Right lobe of liver (tissue), 6 donors: ENCODE results near the gene MMP8. TPM values are rescaled to one million over a fixed set of nuclear protein-coding genes. Genes with fewer than 3 reads are reported as not detected.

Experiments used
- ATAC-seq, 4 donors: fragments of 200-7000 bp; cut with Tn5 transposase; one replicate each; pipeline ENCODE4 v1.9.1; 2020; ENCODE audit warnings: mild to moderate bottlenecking in 4 of 4, moderate library complexity in 4 of 4
- DNase-seq, 3 donors: peaks; one replicate each; pipeline ENCODE4 v3.0.0-alpha.2; 2020
- H3K27ac ChIP-seq, 3 donors: fragments of 200-600 bp; one replicate each; pipeline ENCODE4 v1.8.0; 2022
- H3K27me3 ChIP-seq, 2 donors: fragments of 200-600 bp; one replicate each; pipeline ENCODE4 v1.8.0; 2022
- H3K36me3 ChIP-seq, 4 donors: fragments of 200-600 bp; sonication (generic) in 1 of 4; one replicate each; pipeline versions ENCODE4 v1.5.1 to v1.8.0; 2017 to 2022; ENCODE audit warnings: control low read depth in 1 of 4
- H3K4me1 ChIP-seq, 4 donors: fragments of 200-600 bp; sonication (generic) in 1 of 4; one replicate each; pipeline versions ENCODE4 v1.5.1 to v1.8.0; 2017 to 2022; ENCODE audit warnings: control low read depth in 1 of 4
- H3K4me3 ChIP-seq, 3 donors: fragments of 200-600 bp; one replicate each; pipeline ENCODE4 v1.8.0; 2022
- H3K9me3 ChIP-seq, 4 donors: fragments of 200-600 bp; sonication (generic) in 1 of 4; one replicate each; pipeline versions ENCODE4 v1.5.1 to v1.8.0; 2017 to 2022; ENCODE audit warnings: control low read depth in 1 of 4
- POLR2A ChIP-seq: fragments of 450-650 bp; IDR thresholded peaks from one replicate; pipeline ENCODE4 v1.6.1; 2017; ENCODE audit warnings: antibody characterized with exemption, mild to moderate bottlenecking
- WGBS: methylation state at CpG from one replicate; pipeline ENCODE4 v1.1.6; 2018; ENCODE audit warnings: low coverage, low lambda C conversion rate; ENCODE audit not compliant: insufficient coverage; ENCODE audit errors: missing lambda C conversion rate; 5-methylcytosine and 5-hydroxymethylcytosine counted together
- intact Hi-C, 2 donors: fragments of 100-400 bp; cut with DNase I; formaldehyde crosslinking; loops; one replicate each; pipeline versions ENCODE4 v1.11.2 to v1.14.1; 2022
- total RNA-seq, 6 experiments: library from RNA; depleted of rRNA in 2 of 6; stranded (reverse); fragments of >200 nt in 2 of 6; fragmentation: NEBNext Ultra II Directional in 3 of 6; extraction: Animal tissue kit (Norgen Biotek cat#: 25700) in 3 of 6; gene quantifications; one replicate each; pipeline versions ENCODE4 v1.1.0 to v1.2.4, GENCODE V29; 2016 to 2023
- TF ChIP-seq, protein P1 (sequence below), 4 donors: fragments of 200-600 bp in 3 of 4; fragments of 450-650 bp in 1 of 4; IDR thresholded peaks; one replicate each; pipeline versions ENCODE4 v1.5.1 to v1.8.0; 2016 to 2022; ENCODE audit warnings: antibody characterized with exemption in 4 of 4, mild to moderate bottlenecking in 2 of 4
- donor health status: DM: no; HTN: yes; CAD: no.
- donor health status: DM: no; HTN: no; CAD: no.
- donor health status: DM: no; HTN: no; CAD: no.
- donor health status: DM: no; HTN: yes; CAD: no.
- donor health status: DM: no; HTN: yes; CAD: no.

Gene MMP8
- total RNA-seq, 6 experiments from 2014 or later, result 0.14 to 1.2 (median 0.74) TPM; not detected in 1

DNA sequence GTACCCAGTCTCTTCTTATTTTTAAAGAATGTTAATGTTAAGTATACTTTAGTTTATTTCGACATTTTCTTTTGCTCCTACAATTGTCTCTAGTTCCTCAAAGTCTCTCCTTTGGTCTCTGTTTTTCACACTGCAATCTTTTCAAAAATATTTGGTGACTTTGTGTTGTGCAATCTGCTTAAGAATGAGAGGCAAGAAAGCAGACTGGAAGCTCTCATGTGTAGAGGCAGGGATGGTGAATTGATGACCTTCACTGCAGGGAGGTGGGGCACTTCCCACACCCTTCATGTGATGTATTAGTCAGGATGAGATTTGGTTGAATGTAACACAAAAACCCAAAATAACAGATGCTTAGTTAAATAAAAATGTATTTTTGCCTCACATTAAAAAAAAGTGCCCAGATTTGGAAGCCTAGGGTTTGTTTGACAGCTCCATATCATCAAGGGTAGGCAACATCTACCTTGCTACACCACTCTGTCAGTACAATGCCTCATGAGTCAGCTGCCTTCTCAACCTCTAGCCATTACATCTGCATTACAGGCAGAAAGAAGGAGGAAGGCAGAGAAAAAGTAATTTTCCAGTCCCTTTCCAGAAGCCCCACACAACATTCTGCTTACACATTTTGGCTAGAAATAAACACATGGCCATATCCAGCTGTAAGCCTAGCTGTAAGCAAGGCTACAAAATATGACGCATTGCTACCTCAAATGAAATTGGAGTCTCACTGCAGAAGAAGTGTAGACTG is 15.4 kb downstream of the MMP8 start:
- intact Hi-C loops, result no loop called here
- ATAC-seq, result peak in 1 of 4 donors; percentile 28
- 66% methylated on average over 2 of the region's 2 CpGs for WGBS

DNA sequence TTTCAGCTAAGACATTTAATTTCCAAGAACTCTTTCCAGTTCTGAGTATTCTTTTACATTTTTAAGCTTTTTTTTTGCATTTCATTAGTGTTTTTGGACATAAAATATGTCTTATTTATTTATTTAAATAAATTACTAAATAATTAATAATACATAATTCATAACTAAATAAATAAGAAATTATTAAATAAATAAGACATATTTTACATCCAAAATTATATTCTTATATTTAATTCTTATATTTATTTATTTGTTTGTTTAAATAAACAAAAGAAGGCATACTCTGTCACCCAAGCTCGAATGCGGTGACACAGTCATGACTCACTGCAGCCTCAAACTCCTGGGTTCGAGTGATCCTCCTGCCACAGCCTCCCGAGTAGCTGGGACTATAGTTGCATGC is 16.1 kb downstream of the MMP8 start:
- TF ChIP-seq POLR2A, result no peak
- TF ChIP-seq, protein P1, sequence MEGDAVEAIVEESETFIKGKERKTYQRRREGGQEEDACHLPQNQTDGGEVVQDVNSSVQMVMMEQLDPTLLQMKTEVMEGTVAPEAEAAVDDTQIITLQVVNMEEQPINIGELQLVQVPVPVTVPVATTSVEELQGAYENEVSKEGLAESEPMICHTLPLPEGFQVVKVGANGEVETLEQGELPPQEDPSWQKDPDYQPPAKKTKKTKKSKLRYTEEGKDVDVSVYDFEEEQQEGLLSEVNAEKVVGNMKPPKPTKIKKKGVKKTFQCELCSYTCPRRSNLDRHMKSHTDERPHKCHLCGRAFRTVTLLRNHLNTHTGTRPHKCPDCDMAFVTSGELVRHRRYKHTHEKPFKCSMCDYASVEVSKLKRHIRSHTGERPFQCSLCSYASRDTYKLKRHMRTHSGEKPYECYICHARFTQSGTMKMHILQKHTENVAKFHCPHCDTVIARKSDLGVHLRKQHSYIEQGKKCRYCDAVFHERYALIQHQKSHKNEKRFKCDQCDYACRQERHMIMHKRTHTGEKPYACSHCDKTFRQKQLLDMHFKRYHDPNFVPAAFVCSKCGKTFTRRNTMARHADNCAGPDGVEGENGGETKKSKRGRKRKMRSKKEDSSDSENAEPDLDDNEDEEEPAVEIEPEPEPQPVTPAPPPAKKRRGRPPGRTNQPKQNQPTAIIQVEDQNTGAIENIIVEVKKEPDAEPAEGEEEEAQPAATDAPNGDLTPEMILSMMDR (IDR thresholded peaks at IDR 0.05), result no peak

More for the DNA sequence above, 15.4 kb downstream of the MMP8 start:
- no peak for DNase-seq
- no peak overlapping the region for H3K4me3 ChIP-seq
- no peaks in the 10 kb centered on the region for H3K36me3 ChIP-seq
- H3K9me3 ChIP-seq, result no peaks in the 10 kb centered on the region
- no peak overlapping the region for H3K27ac ChIP-seq
- no peaks in the 10 kb centered on the region for H3K27me3 ChIP-seq
- no peaks in the 10 kb centered on the region for H3K4me1 ChIP-seq
- TF ChIP-seq, protein P1 (IDR thresholded peaks at IDR 0.05), result no peak
- TF ChIP-seq POLR2A, result no peak

DNA sequence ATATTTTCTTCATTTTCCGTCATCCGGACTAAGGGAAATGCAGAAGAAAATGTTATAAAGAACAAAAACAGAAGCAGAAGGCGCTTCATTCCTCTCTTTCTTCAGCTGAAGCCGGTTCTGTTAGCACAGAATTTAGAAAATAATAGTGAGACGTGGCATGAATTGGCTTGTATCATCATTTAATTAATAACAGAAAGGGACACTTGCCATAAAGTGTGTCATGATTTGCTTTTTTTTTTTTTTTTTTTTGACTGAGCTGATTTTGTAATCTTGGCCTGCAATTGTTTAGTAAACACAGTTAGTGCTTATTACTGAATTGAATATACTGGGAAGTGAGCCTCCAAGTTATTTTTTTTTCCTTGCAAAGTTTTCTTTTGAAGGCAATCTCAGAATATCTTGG is 19.1 kb downstream of the MMP8 start, which contains the start of gene MMP27:
Gene MMP27 (minus strand): TSS at position 144 of the 400 bp plus-strand sequence. CDS start 55 bp downstream, at position 89.
- 59% methylated on average over 5 of the region's 5 CpGs for WGBS
- no peaks in the 10 kb centered on the region for H3K36me3 ChIP-seq
- ATAC-seq, result no peak
- DNase-seq, result no peak
- no peaks in the 10 kb centered on the region for H3K4me1 ChIP-seq
- no peak within 1 kb of the TSS for H3K4me3 ChIP-seq
- H3K27ac ChIP-seq, result no peak within 1 kb of the TSS
- intact Hi-C loops, result no loop called here
- TF ChIP-seq, protein P1 (IDR thresholded peaks at IDR 0.05), result no peak
- no peak for TF ChIP-seq POLR2A
- no peaks in the 10 kb centered on the region for H3K27me3 ChIP-seq
- H3K9me3 ChIP-seq, result no peaks in the 10 kb centered on the region

More for the DNA sequence above, 16.1 kb downstream of the MMP8 start:
- H3K4me1 ChIP-seq, result no peaks in the 10 kb centered on the region
- intact Hi-C loops, result no loop called here
- no peak overlapping the region for H3K27ac ChIP-seq
- no peaks in the 10 kb centered on the region for H3K9me3 ChIP-seq
- ATAC-seq, result no peak
- H3K27me3 ChIP-seq, result no peaks in the 10 kb centered on the region
- 70% methylated on average over 4 of the region's 4 CpGs for WGBS
- no peaks in the 10 kb centered on the region for H3K36me3 ChIP-seq
- DNase-seq, result no peak
- H3K4me3 ChIP-seq, result no peak overlapping the region

DNA sequence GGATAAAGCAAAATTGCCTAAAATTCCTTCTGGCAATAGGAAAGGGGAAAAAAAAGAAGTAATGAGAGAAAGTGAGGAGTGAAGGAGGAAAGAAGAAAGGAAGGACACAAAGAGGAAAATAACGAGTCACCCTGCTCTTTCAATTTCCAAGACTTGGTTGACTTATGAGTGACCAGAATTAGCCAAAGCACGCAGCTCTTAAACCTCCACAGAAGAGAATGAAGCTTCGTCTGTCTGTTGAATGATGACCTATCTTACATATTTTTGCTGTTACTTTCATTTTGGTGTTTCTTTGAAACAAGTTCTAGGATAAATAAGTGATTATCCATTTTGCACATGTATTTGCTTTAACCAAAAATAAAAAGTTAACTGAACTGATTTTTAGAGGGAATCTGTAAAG is 19.9 kb downstream of the MMP8 start:
- no peaks in the 10 kb centered on the region for H3K4me1 ChIP-seq
- no peak overlapping the region for H3K27ac ChIP-seq
- TF ChIP-seq, protein P1 (IDR thresholded peaks at IDR 0.05), result no peak
- TF ChIP-seq POLR2A, result no peak
- intact Hi-C loops, result no loop called here
- H3K36me3 ChIP-seq, result no peaks in the 10 kb centered on the region
- H3K9me3 ChIP-seq, result no peaks in the 10 kb centered on the region
- WGBS, result 58% methylated on average over 3 of the region's 3 CpGs
- DNase-seq (no peak), ATAC-seq (no peak)
- no peaks in the 10 kb centered on the region for H3K27me3 ChIP-seq
- no peak overlapping the region for H3K4me3 ChIP-seq
